ENCODE data around the gene OR52K2. TPM values are rescaled to one million over a fixed set of nuclear protein-coding genes. Genes with fewer than 3 reads are reported as not detected.
"Not testable (repeated sequence)": the region's sequence is repeated elsewhere in the genome, so short reads cannot be mapped to it uniquely, and the experiment has no call there.

Gene OR52K2
- not detected for total RNA-seq (2021; fragmentation: NEBNext Ultra II Directional; extraction: Animal tissue kit (Norgen Biotek cat#: 25700))
- long read RNA-seq = 0 reads

GRCh38 chr11:4448995-4449394, at the start of gene OR52K2:
OR52K2 (plus strand) TSS chr11:4449295; CDS start chr11:4449340, 45 bp downstream.
- DNase-seq = no peak
- no peak within 1 kb of the TSS for H3K4me3 Mint-ChIP-seq
- peaks cover 2% of the 10 kb centered on the region; the same call in 1 of the 2 replicates for H3K27me3 Mint-ChIP-seq (ENCODE audit: insufficient read depth)
- no peak for TF ChIP-seq CTCF (IDR thresholded peaks at IDR 0.05)
- no peaks in the 10 kb centered on the region for H3K4me1 Mint-ChIP-seq (ENCODE audit: low read depth)
- peaks cover 2% of the 10 kb centered on the region; the same call in 1 of the 2 replicates for H3K9me3 Mint-ChIP-seq
- H3K27ac Mint-ChIP-seq = no peak within 1 kb of the TSS
- H3K36me3 Mint-ChIP-seq (ENCODE audit: low read depth) = no peaks in the 10 kb centered on the region; the same call in 1 of the 2 replicates

DNA sequence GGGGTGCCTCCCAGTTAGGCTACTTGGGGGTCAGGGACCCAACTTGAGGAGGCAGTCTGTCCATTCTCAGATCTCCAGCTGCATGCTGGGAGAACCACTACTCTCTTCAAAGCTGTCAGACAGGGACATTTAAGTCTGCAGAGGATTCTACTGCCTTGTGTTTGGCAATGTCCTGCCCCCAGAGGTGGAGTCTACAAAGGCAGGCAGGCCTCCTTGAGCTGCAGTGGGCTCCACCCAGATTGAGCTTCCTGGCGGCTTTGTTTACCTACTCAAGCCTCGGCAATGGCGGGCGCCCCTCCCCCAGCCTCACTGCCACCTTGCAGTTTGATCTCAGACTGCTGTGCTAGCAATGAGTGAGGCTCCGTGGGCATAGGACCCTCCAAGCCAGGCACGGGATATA, 42.9 kb upstream of the OR52K2 start:
- H3K4me1 Mint-ChIP-seq (ENCODE audit: low read depth); H3K36me3 Mint-ChIP-seq (ENCODE audit: low read depth): not testable (repeated sequence)

GRCh38 chr11:4416306-4416705, 32.8 kb upstream of the OR52K2 start:
- no peaks in the 10 kb centered on the region for H3K36me3 Mint-ChIP-seq (ENCODE audit: low read depth)
- H3K9me3 Mint-ChIP-seq = peaks cover 4% of the 10 kb centered on the region
- no peak for DNase-seq
- no peak for TF ChIP-seq CTCF (IDR thresholded peaks at IDR 0.05)
- no peaks in the 10 kb centered on the region for H3K4me1 Mint-ChIP-seq (ENCODE audit: low read depth)
- no peak overlapping the region for H3K4me3 Mint-ChIP-seq
- H3K27me3 Mint-ChIP-seq (ENCODE audit: insufficient read depth) = no peaks in the 10 kb centered on the region; the same call in 1 of the 2 replicates
- H3K27ac Mint-ChIP-seq = no peak overlapping the region

More for the DNA sequence above, 42.9 kb upstream of the OR52K2 start:
- H3K27ac Mint-ChIP-seq; DNase-seq; H3K4me3 Mint-ChIP-seq; H3K9me3 Mint-ChIP-seq; H3K27me3 Mint-ChIP-seq (ENCODE audit: insufficient read depth): not testable (repeated sequence)

- H3K4me3 Mint-ChIP-seq = no peak overlapping the region
- no peak overlapping the region for H3K27ac Mint-ChIP-seq
- no peaks in the 10 kb centered on the region for H3K36me3 Mint-ChIP-seq (ENCODE audit: low read depth)
- TF ChIP-seq CTCF (IDR thresholded peaks at IDR 0.05) = no peak
- H3K27me3 Mint-ChIP-seq (ENCODE audit: insufficient read depth) = no peaks in the 10 kb centered on the region; the same call in 1 of the 2 replicates
- H3K9me3 Mint-ChIP-seq = peaks cover 4% of the 10 kb centered on the region
- no peak for DNase-seq
- no peaks in the 10 kb centered on the region for H3K4me1 Mint-ChIP-seq (ENCODE audit: low read depth)
These were observed 32.3 kb upstream of the OR52K2 start for GRCh38 chr11:4416816-4417215.

DNA sequence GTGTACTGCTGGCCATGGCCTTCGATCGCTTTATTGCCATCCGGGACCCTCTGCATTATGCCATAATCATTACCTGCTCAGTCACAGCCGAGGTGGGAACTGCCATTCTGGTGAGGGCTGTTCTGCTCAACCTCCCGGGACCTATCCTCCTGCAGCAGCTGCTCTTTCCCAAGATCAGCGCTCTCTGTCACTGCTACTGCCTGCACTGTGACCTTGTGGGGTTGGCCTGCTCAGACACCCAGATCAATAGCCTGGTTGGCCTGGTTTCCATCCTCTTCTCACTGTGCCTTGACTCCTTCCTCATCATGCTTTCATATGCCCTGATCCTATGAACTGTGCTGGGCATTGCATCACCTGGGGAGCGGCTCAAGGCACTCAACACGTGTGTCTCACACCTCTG, 30.7 kb upstream of the OR52K2 start:
- Mint-ChIP-seq H3K9me3 (peaks cover 4% of the 10 kb centered on the region), H3K36me3 (ENCODE audit: low read depth) (no peaks in the 10 kb centered on the region), H3K4me3 (no peak overlapping the region), H3K27ac (no peak overlapping the region), H3K27me3 (ENCODE audit: insufficient read depth) (no peaks in the 10 kb centered on the region; the same call in 1 of the 2 replicates), H3K4me1 (ENCODE audit: low read depth) (no peaks in the 10 kb centered on the region)
- no peak for DNase-seq
- no peak for TF ChIP-seq CTCF (IDR thresholded peaks at IDR 0.05)

- Mint-ChIP-seq H3K9me3 (peaks cover 15% of the 10 kb centered on the region; the same call in 1 of the 2 replicates), H3K27me3 (ENCODE audit: insufficient read depth) (no peaks in the 10 kb centered on the region; the same call in none of the 2 replicates), H3K4me1 (ENCODE audit: low read depth) (no peaks in the 10 kb centered on the region), H3K36me3 (ENCODE audit: low read depth) (no peaks in the 10 kb centered on the region), H3K27ac (no peak overlapping the region), H3K4me3 (no peak overlapping the region)
- no peak for TF ChIP-seq CTCF (IDR thresholded peaks at IDR 0.05)
- DNase-seq = no peak
These were observed 19.0 kb upstream of the OR52K2 start for GRCh38 chr11:4430051-4430450.
